Breast epithelium (tissue), 3 donors: ENCODE results near the gene SAYSD1.

ENCODE experiments used
- CTCF ChIP-seq, 3 donors: fragments of 450-650 bp; IDR thresholded peaks; one replicate each; pipeline ENCODE4 v1.5.1; 2016 to 2017; ENCODE audit warnings: antibody characterized with exemption in 3 of 3, mild to moderate bottlenecking in 3 of 3, moderate library complexity in 3 of 3
- POLR2A ChIP-seq: fragments of 450-650 bp; IDR thresholded peaks from one replicate; pipeline ENCODE4 v1.6.1; 2016; ENCODE audit warnings: antibody characterized with exemption, mild to moderate bottlenecking, moderate library complexity
- POLR2AphosphoS5 ChIP-seq, 3 donors: sonication (generic); formaldehyde crosslinking; IDR thresholded peaks; one replicate each; pipeline ENCODE4 v1.6.1; 2017; ENCODE audit warnings: antibody characterized with exemption in 3 of 3

DNA sequence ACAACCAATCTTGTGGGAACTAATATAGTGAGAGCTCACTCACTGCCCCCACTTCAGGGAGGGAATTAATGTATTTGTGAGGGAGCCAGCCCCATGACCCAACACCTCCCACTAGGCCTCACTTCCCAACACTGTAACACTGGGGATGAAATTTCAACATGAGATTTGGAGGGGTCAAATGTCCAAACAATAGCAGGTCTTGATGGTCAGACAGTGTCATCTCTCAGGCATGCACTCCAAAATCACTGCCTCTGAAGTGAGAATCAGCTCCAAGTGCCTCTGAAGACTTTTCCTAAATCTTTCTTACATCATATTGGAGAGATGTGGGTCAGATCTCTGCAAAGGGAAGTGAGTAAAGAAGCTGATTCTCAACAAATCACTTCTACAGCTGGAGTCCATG, 13.8 kb upstream of the SAYSD1 start:
- TF ChIP-seq CTCF (IDR thresholded peaks at IDR 0.05) (no peak), POLR2A (no peak), POLR2AphosphoS5 (IDR thresholded peaks at IDR 0.05) (no peak)
